Caco-2 (cell line): Measurements from ENCODE around the gene TMEM125. TPM values are rescaled to one million over a fixed set of nuclear protein-coding genes. Genes with fewer than 3 reads are reported as not detected.

Source experiments
- BruUV-seq: library from RNA; stranded (reverse); fragments of 400-500 nt; replicated peaks from 2 replicates; lab custom pipeline; 2021; lab: Mats Ljungman, UMichigan
- CTCF ChIA-PET: fragments of 300-600 bp; sonication (Branson Sonifier 250); formaldehyde crosslinking; loops from one replicate; lab custom pipeline; 2022; ENCODE audit warnings: antibody characterized with exemption; lab: Charles Lee
- POLR2A ChIA-PET: fragments of 300-600 bp; sonication (Branson Sonifier 250); formaldehyde crosslinking; loops from one replicate; lab custom pipeline; 2022; ENCODE audit warnings: antibody characterized with exemption; lab: Charles Lee
- DNase-seq, 2 experiments: peaks; one replicate each; pipeline versions ENCODE4 v3.0.0 to v3.0.0-alpha.2; 2020 to 2022
- H3K27me3 ChIP-seq: replicated peaks from 2 replicates; pipeline ENCODE4 v1.6.0; 2011; ENCODE audit warnings: low read length; ENCODE audit not compliant: control insufficient read depth, insufficient read depth
- H3K36me3 ChIP-seq: 2 replicates; pipeline ENCODE4 v1.5.1; 2011; ENCODE audit warnings: low read length; ENCODE audit not compliant: control insufficient read depth, insufficient read depth
- H3K4me1 ChIP-seq: fragments of 250-450 bp; sonication (Bioruptor Pico); 2 replicates; pipeline ENCODE4 v1.5.1; 2020; ENCODE audit warnings: mild to moderate bottlenecking
- H3K4me3 ChIP-seq: 2 replicates; pipeline ENCODE4 v1.5.1; 2011; ENCODE audit warnings: low read depth, mild to moderate bottlenecking, control low read depth, low read length
- H3K9me3 ChIP-seq: fragments of 250-450 bp; sonication (Bioruptor Pico); 2 replicates; pipeline ENCODE4 v1.5.1; 2020; ENCODE audit warnings: mild to moderate bottlenecking, moderate library complexity
- H3K27ac Mint-ChIP-seq: one replicate; pipeline ENCODE4 v1.8.0; 2022; ENCODE audit warnings: mixed read lengths; ENCODE audit not compliant: unreplicated experiment
- H3K27me3 Mint-ChIP-seq: one replicate; pipeline ENCODE4 v1.8.0; 2022; ENCODE audit warnings: mixed read lengths; ENCODE audit not compliant: insufficient read depth, unreplicated experiment
- H3K36me3 Mint-ChIP-seq: one replicate; pipeline ENCODE4 v1.8.0; 2022; ENCODE audit warnings: mild to moderate bottlenecking, mixed read lengths; ENCODE audit not compliant: insufficient read depth, unreplicated experiment
- H3K4me1 Mint-ChIP-seq: one replicate; pipeline ENCODE4 v1.8.0; 2022; ENCODE audit warnings: low read depth, mixed read lengths; ENCODE audit not compliant: unreplicated experiment
- H3K4me3 Mint-ChIP-seq: one replicate; pipeline ENCODE4 v1.8.0; 2022; ENCODE audit warnings: mild to moderate bottlenecking, moderate library complexity, mixed read lengths; ENCODE audit not compliant: unreplicated experiment
- H3K9me3 Mint-ChIP-seq: one replicate; pipeline ENCODE4 v1.8.0; 2022; ENCODE audit warnings: mixed read lengths; ENCODE audit not compliant: unreplicated experiment
- intact Hi-C: fragments of 100-400 bp; cut with micrococcal nuclease; formaldehyde crosslinking; loops from one replicate; pipeline ENCODE4 v1.10.0; 2022; ENCODE audit not compliant: unreplicated experiment
- total RNA-seq: library from RNA; stranded (reverse); gene quantifications from 2 replicates; pipeline ENCODE4 v1.2.3, GENCODE V29; 2022
- TF ChIP-seq, protein P1 (sequence below), 2 experiments: fragments of 200-600 bp in 1 of 2; IDR thresholded peaks; 1 replicate in 1 of 2; 2 replicates in 1 of 2; pipeline versions ENCODE4 v1.5.1 to v1.8.0; 2011 to 2022; ENCODE audit warnings: antibody characterized with exemption in 1 of 2, control low read depth in 1 of 2, inconsistent platforms in 1 of 2, low read depth in 1 of 2, low read length in 1 of 2, mild to moderate bottlenecking in 1 of 2, moderate library complexity in 1 of 2; ENCODE audit not compliant: insufficient read depth in 1 of 2, severe bottlenecking in 1 of 2, unreplicated experiment in 1 of 2

Gene TMEM125
- total RNA-seq, 1 experiment from 2014 or later, result 25.9 TPM

DNA sequence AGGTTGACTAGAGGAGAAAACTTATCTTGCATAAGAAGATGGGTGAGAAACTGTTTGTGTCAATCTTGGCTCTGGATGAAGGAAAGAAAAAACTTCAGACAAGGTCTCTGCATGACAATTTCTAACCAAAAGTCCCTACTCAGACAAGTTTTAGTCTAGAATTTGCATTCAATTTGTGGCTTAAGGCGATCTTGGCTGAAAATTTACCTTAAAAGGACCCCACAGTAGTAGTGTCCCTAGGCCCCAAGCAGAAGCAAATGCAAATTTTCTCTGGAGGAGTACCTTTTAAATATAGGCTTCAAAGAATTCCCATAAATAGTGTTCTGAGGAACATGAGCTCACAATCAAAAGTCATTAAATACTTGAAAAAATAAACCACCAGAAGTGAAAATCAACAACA, 17.6 kb upstream of the TMEM125 start:
- ChIA-PET CTCF (no interaction called here), POLR2A (no interaction called here)
- Mint-ChIP-seq H3K27me3 (peaks cover 6% of the 10 kb centered on the region), H3K9me3 (peaks cover 30% of the 10 kb centered on the region), H3K4me1 (no peaks in the 10 kb centered on the region), H3K36me3 (no peaks in the 10 kb centered on the region), H3K4me3 (no peak overlapping the region), H3K27ac (no peak overlapping the region)
- Histone ChIP-seq H3K4me3 (no peak overlapping the region), H3K27me3 (no peaks in the 10 kb centered on the region), H3K9me3 (peaks cover 10% of the 10 kb centered on the region; the same call in 1 of the 2 replicates), H3K36me3 (no peaks in the 10 kb centered on the region), H3K4me1 (no peaks in the 10 kb centered on the region)
- DNase-seq, result no peak
- TF ChIP-seq, protein P1, sequence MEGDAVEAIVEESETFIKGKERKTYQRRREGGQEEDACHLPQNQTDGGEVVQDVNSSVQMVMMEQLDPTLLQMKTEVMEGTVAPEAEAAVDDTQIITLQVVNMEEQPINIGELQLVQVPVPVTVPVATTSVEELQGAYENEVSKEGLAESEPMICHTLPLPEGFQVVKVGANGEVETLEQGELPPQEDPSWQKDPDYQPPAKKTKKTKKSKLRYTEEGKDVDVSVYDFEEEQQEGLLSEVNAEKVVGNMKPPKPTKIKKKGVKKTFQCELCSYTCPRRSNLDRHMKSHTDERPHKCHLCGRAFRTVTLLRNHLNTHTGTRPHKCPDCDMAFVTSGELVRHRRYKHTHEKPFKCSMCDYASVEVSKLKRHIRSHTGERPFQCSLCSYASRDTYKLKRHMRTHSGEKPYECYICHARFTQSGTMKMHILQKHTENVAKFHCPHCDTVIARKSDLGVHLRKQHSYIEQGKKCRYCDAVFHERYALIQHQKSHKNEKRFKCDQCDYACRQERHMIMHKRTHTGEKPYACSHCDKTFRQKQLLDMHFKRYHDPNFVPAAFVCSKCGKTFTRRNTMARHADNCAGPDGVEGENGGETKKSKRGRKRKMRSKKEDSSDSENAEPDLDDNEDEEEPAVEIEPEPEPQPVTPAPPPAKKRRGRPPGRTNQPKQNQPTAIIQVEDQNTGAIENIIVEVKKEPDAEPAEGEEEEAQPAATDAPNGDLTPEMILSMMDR (IDR thresholded peaks at IDR 0.05; ENCODE audit: insufficient read depth in 1 of 2, low read depth in 1 of 2, low read length in 1 of 2, severe bottlenecking in 1 of 2, unreplicated experiment in 1 of 2), result no peak
- BruUV-seq, result no TSS peak
- intact Hi-C loops, result no loop called here

DNA sequence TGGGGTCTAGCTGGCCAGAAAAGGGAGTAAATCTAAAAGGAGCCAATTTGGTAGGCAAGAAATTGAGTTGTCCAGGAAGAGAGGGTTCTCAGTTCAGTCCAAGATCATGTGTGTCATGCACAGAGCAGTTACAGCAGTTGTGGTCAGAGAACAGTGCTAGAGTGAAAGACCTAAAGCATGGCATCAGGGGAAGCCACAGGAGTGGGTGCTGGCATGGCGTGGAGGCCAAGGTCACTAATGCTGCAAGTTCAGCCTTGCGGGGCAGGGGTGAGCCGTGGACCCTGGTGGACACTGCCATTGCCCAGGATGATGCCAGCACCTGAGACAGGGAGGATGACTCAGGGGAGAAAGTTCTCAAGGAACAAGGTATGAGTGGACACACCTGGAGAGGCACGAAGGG, 16.6 kb upstream of the TMEM125 start:
- H3K36me3 ChIP-seq, result no peaks in the 10 kb centered on the region
- no peak for DNase-seq
- Mint-ChIP-seq H3K9me3 (peaks cover 28% of the 10 kb centered on the region), H3K27me3 (peaks cover 6% of the 10 kb centered on the region), H3K4me1 (no peaks in the 10 kb centered on the region), H3K27ac (no peak overlapping the region), H3K36me3 (no peaks in the 10 kb centered on the region), H3K4me3 (no peak overlapping the region)
- CTCF ChIA-PET, result no interaction called here
- H3K27me3 ChIP-seq, result no peaks in the 10 kb centered on the region
- BruUV-seq, result no TSS peak
- POLR2A ChIA-PET, result no interaction called here
- no peak overlapping the region for H3K4me3 ChIP-seq
- H3K4me1 ChIP-seq, result no peaks in the 10 kb centered on the region
- intact Hi-C loops, result no loop called here
- H3K9me3 ChIP-seq, result peaks cover 6% of the 10 kb centered on the region; the same call in 1 of the 2 replicates
- TF ChIP-seq, protein P1 (IDR thresholded peaks at IDR 0.05; ENCODE audit: insufficient read depth in 1 of 2, low read depth in 1 of 2, low read length in 1 of 2, severe bottlenecking in 1 of 2, unreplicated experiment in 1 of 2), result no peak

DNA sequence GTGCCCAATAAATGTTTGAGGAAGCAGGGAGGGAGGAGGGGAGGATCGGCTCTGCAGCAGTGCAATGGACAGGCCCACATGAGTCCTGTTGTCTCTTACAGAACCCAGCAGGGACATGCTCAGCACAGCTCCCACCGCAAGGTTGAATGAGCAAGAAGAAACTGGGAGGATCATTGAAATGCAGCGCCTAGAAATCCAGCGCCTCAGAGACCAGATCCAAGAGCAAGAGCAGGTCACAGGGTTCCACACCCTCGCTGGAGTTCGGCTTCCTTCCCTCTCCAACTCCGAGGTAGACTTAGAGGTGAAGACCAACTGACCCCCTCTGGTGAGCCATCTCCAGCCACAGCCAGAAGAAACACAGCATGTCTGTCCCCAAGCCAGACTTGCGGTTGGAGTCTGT, 15.9 kb upstream of the TMEM125 start:
- no peaks in the 10 kb centered on the region for H3K36me3 ChIP-seq
- Mint-ChIP-seq H3K27me3 (peaks cover 6% of the 10 kb centered on the region), H3K9me3 (peaks cover 28% of the 10 kb centered on the region), H3K36me3 (no peaks in the 10 kb centered on the region), H3K4me1 (no peaks in the 10 kb centered on the region), H3K4me3 (no peak overlapping the region), H3K27ac (no peak overlapping the region)
- no peak overlapping the region for H3K4me3 ChIP-seq
- BruUV-seq, result no TSS peak
- H3K27me3 ChIP-seq, result no peaks in the 10 kb centered on the region
- TF ChIP-seq, protein P1 (IDR thresholded peaks at IDR 0.05; ENCODE audit: insufficient read depth in 1 of 2, low read depth in 1 of 2, low read length in 1 of 2, severe bottlenecking in 1 of 2, unreplicated experiment in 1 of 2), result no peak
- intact Hi-C loops, result no loop called here
- no peak for DNase-seq
- H3K4me1 ChIP-seq, result no peaks in the 10 kb centered on the region
- ChIA-PET POLR2A (no interaction called here), CTCF (no interaction called here)
- peaks cover 6% of the 10 kb centered on the region; the same call in 1 of the 2 replicates for H3K9me3 ChIP-seq
